ENCODE data around the gene ABHD12. TPM values are rescaled to one million over a fixed set of nuclear protein-coding genes. Genes with fewer than 3 reads are reported as not detected.
"Not testable (repeated sequence)": the region's sequence is repeated elsewhere in the genome, so short reads cannot be mapped to it uniquely, and the experiment has no call there.

Gene ABHD12
- polyA plus RNA-seq, 1 donor: 50.4 TPM

- no peak for DNase-seq
Measured at GRCh38 chr20:25278636-25279361, 111.8 kb downstream of the ABHD12 start.

GRCh38 chr20:25277941-25278521 lies 112.6 kb downstream of the ABHD12 start:
- no peak for DNase-seq

- no peak for DNase-seq
Measured at GRCh38 chr20:25277051-25277801, 113.4 kb downstream of the ABHD12 start.

GRCh38 chr20:25276533-25277050 lies 114.0 kb downstream of the ABHD12 start:
- no peak for DNase-seq

GRCh38 chr20:25275813-25276532 lies 114.7 kb downstream of the ABHD12 start:
- DNase-seq: no peak

GRCh38 chr20:25274891-25275812 lies 115.5 kb downstream of the ABHD12 start:
- DNase-seq: no peak

- no peak for DNase-seq
Measured at GRCh38 chr20:25274481-25274880, 116.2 kb downstream of the ABHD12 start.

GRCh38 chr20:25273541-25274358 lies 116.9 kb downstream of the ABHD12 start:
- no peak for DNase-seq

- no peak for DNase-seq
Measured at GRCh38 chr20:25273046-25273445, 117.6 kb downstream of the ABHD12 start.

GRCh38 chr20:25272223-25273000 lies 118.2 kb downstream of the ABHD12 start:
- DNase-seq: no peak

- DNase-seq: no peak
Measured at GRCh38 chr20:25271486-25272222, 119.0 kb downstream of the ABHD12 start.

GRCh38 chr20:25270829-25271251 lies 119.8 kb downstream of the ABHD12 start:
- DNase-seq: no peak

- no peak for DNase-seq
Measured at GRCh38 chr20:25269833-25270170, 120.8 kb downstream of the ABHD12 start.

- DNase-seq: no peak
Measured at GRCh38 chr20:25269057-25269832, 121.4 kb downstream of the ABHD12 start.

- DNase-seq: not testable (repeated sequence)
Measured at GRCh38 chr20:25260770-25261437, 129.7 kb downstream of the ABHD12 start.

- no peak for DNase-seq
Measured at GRCh38 chr20:25259788-25260254, 130.8 kb downstream of the ABHD12 start.

GRCh38 chr20:25259358-25259757 lies 131.3 kb downstream of the ABHD12 start:
- no peak for DNase-seq

Data from left kidney (tissue), 2 donors.